A549 (cell line): ENCODE data around the gene CX3CL1. TPM values are rescaled to one million over a fixed set of nuclear protein-coding genes. Genes with fewer than 3 reads are reported as not detected.

Source experiments
- ATAC-seq, 2 experiments: fragments of 200-7000 bp in 1 of 2; fragments of >200 bp in 1 of 2; cut with Nextera tagmentation in 1 of 2; cut with Tn5 transposase in 1 of 2; 3 replicates each; pipeline versions ENCODE4 v1.8.0 to v1.9.1; 2018 to 2020; ENCODE audit warnings: mild to moderate bottlenecking in 1 of 2, moderate library complexity in 1 of 2
- CTCF ChIA-PET: fragments of 300-600 bp; sonication (Branson Sonifier 250); formaldehyde crosslinking; extraction: SDS; loops from one replicate; lab custom pipeline; 2021; ENCODE audit warnings: antibody characterized with exemption, inconsistent platforms; lab: Yijun Ruan, JAX
- POLR2A ChIA-PET: fragments of 350-600 bp; formaldehyde crosslinking; extraction: SDS; loops from one replicate; lab custom pipeline; 2021; ENCODE audit warnings: antibody characterized with exemption, inconsistent platforms; lab: Yijun Ruan, JAX
- DNase-seq, 2 experiments: peaks; one replicate each; pipeline versions ENCODE4 v3.0.0 to v3.0.0-alpha.2; 2011 to 2016; ENCODE audit warnings: low read depth in 1 of 2, low spot score in 1 of 2
- FAIRE-seq: peaks from 2 replicates; lab custom pipeline; 2011; peaks lifted over from hg19 to GRCh38; lab: Jason Lieb, UNC
- H3K27ac ChIP-seq, 2 experiments: fragments of >200 bp; sonication (Bioruptor Twin); formaldehyde crosslinking; 3 replicates each; pipeline ENCODE4 v1.5.1; 2016 to 2017
- H3K4me1 ChIP-seq: fragments of >200 bp; sonication (Bioruptor Twin); formaldehyde crosslinking; 3 replicates; pipeline ENCODE4 v1.6.1; 2016
- H3K4me2 ChIP-seq: fragments of >200 bp; sonication (Bioruptor Twin); formaldehyde crosslinking; 3 replicates; pipeline ENCODE4 v1.6.1; 2016
- H3K4me3 ChIP-seq: fragments of >200 bp; sonication (Bioruptor Twin); formaldehyde crosslinking; 3 replicates; pipeline ENCODE4 v1.5.1; 2016
- H3K9me3 ChIP-seq: fragments of >200 bp; sonication (Bioruptor Twin); formaldehyde crosslinking; 3 replicates; pipeline ENCODE4 v1.6.1; 2016
- ATOH8 ChIP-seq: fragments of 250-450 bp; sonication (Bioruptor Pico); IDR thresholded peaks from 2 replicates; pipeline ENCODE4 v1.5.0; 2020; ENCODE audit warnings: low read depth, mild to moderate bottlenecking, moderate library complexity
- CBX8 ChIP-seq: fragments of 200-600 bp; sonication (generic); IDR thresholded peaks from 2 replicates; pipeline ENCODE4 v1.6.1; 2016
- CEBPB ChIP-seq, 2 experiments: fragments of >200 bp in 1 of 2; sonication (Bioruptor Twin) in 1 of 2; formaldehyde crosslinking in 1 of 2; IDR thresholded peaks; 2 replicates each; pipeline ENCODE4 v1.6.1; 2012 to 2016
- E2F6 ChIP-seq: IDR thresholded peaks from 2 replicates; pipeline ENCODE4 v1.6.1; 2012; ENCODE audit warnings: low read depth, borderline replicate concordance
- EHMT2 ChIP-seq: fragments of 200-600 bp; sonication (generic); IDR thresholded peaks from 2 replicates; pipeline ENCODE4 v1.6.1; 2016; ENCODE audit warnings: antibody characterized with exemption, low read depth, mild to moderate bottlenecking, moderate library complexity
- ESRRA ChIP-seq: fragments of 150-350 bp; IDR thresholded peaks from 2 replicates; pipeline ENCODE4 v1.6.1; 2014; ENCODE audit warnings: mild to moderate bottlenecking, low read length, borderline replicate concordance
- FOSL2 ChIP-seq, 2 experiments: fragments of 450-650 bp in 1 of 2; fragments of >200 bp in 1 of 2; sonication (Bioruptor Twin) in 1 of 2; formaldehyde crosslinking; IDR thresholded peaks; 2 replicates each; pipeline versions ENCODE4 v1.5.0 to v1.6.1; 2016 to 2020; ENCODE audit warnings: mild to moderate bottlenecking in 1 of 2, moderate library complexity in 1 of 2
- FOXS1 ChIP-seq: fragments of 250-450 bp; sonication (Bioruptor Pico); IDR thresholded peaks from 2 replicates; pipeline ENCODE4 v1.5.0; 2020; ENCODE audit warnings: mild to moderate bottlenecking, moderate library complexity
- GATA3 ChIP-seq: IDR thresholded peaks from 2 replicates; pipeline ENCODE4 v1.6.1; 2012; ENCODE audit warnings: borderline replicate concordance
- HDAC2 ChIP-seq: fragments of 200-600 bp; sonication (generic); IDR thresholded peaks from 2 replicates; pipeline ENCODE4 v1.6.1; 2016
- HEYL ChIP-seq: fragments of 250-450 bp; sonication (Bioruptor Pico); IDR thresholded peaks from 2 replicates; pipeline ENCODE4 v1.8.0; 2021; ENCODE audit warnings: mild to moderate bottlenecking, moderate library complexity
- HOXA7 ChIP-seq: fragments of 250-450 bp; sonication (Bioruptor Pico); IDR thresholded peaks from 2 replicates; pipeline ENCODE4 v1.5.0; 2020; ENCODE audit warnings: mild to moderate bottlenecking, moderate library complexity
- HOXB13 ChIP-seq: fragments of 250-450 bp; sonication (Bioruptor Pico); IDR thresholded peaks from 2 replicates; pipeline ENCODE4 v1.5.0; 2020; ENCODE audit warnings: low read depth, mild to moderate bottlenecking, moderate library complexity
- JUN ChIP-seq, 2 experiments: fragments of >200 bp; sonication (Bioruptor Twin); formaldehyde crosslinking; IDR thresholded peaks; 2 replicates in 1 of 2; 3 replicates in 1 of 2; pipeline ENCODE4 v1.6.1; 2016 to 2017
- KDM1A ChIP-seq: fragments of 200-600 bp; sonication (generic); IDR thresholded peaks from 2 replicates; pipeline ENCODE4 v1.6.1; 2016; ENCODE audit warnings: low read depth, mild to moderate bottlenecking
- NFE2L2 ChIP-seq: fragments of 150-350 bp; conservative IDR thresholded peaks from 2 replicates; pipeline ENCODE4 v1.6.1; 2014; ENCODE audit warnings: low read length
- RFX5 ChIP-seq: fragments of 450-650 bp; IDR thresholded peaks from 2 replicates; pipeline ENCODE4 v1.7.1; 2014; ENCODE audit warnings: antibody characterized with exemption, mild to moderate bottlenecking, moderate library complexity
- RNF2 ChIP-seq: fragments of 200-600 bp; sonication (generic); IDR thresholded peaks from 2 replicates; pipeline ENCODE4 v1.6.1; 2016; ENCODE audit warnings: low read depth, mild to moderate bottlenecking, antibody characterized with exemption, moderate library complexity, borderline replicate concordance
- SMC3 ChIP-seq: fragments of >200 bp; sonication (Bioruptor Twin); formaldehyde crosslinking; IDR thresholded peaks from 3 replicates; pipeline ENCODE4 v1.6.1; 2018; ENCODE audit warnings: inconsistent platforms
- TFCP2L1 ChIP-seq: fragments of 250-450 bp; sonication (Bioruptor Pico); IDR thresholded peaks from 2 replicates; pipeline ENCODE4 v1.5.0; 2021; ENCODE audit warnings: mild to moderate bottlenecking
- TP53 ChIP-seq: fragments of 250-450 bp; sonication (Bioruptor Pico); IDR thresholded peaks from 2 replicates; pipeline ENCODE4 v1.5.0; 2021; ENCODE audit warnings: mild to moderate bottlenecking, moderate library complexity
- ZC3H11A ChIP-seq: fragments of 450-650 bp; IDR thresholded peaks from 2 replicates; pipeline ENCODE4 v1.6.1; 2014; ENCODE audit warnings: antibody characterized with exemption, mild to moderate bottlenecking
- ZFP36 ChIP-seq: fragments of 450-650 bp; IDR thresholded peaks from 2 replicates; pipeline ENCODE4 v1.6.1; 2014; ENCODE audit warnings: borderline replicate concordance; ENCODE audit not compliant: partially characterized antibody
- WGBS: methylation state at CpG from one replicate; pipeline ENCODE4 v1.1.6; 2017; ENCODE audit errors: missing lambda C conversion rate; 5-methylcytosine and 5-hydroxymethylcytosine counted together
- polyA plus RNA-seq, 4 experiments: library from polyadenylated mRNA; depleted of rRNA in 3 of 4; stranded (reverse); fragments of >200 nt; fragmentation: RNase III in 1 of 4; extraction: RNeasy Plus Mini Kit Qiagen cat#74134 plus additional on column Dnase treatment in 1 of 4; gene quantifications; 2 replicates in 3 of 4; 3 replicates in 1 of 4; pipeline ENCODE4 v1.2.3, GENCODE V29; 2011 to 2017
- TF ChIP-seq, protein P1 (sequence below): fragments of 150-350 bp; IDR thresholded peaks from 2 replicates; pipeline ENCODE4 v1.6.1; 2014; ENCODE audit warnings: low read depth, mild to moderate bottlenecking, low read length
- TF ChIP-seq, protein P2 (sequence below): fragments of 450-650 bp; IDR thresholded peaks from 2 replicates; pipeline ENCODE4 v1.6.1; 2014; ENCODE audit warnings: antibody characterized with exemption

Gene CX3CL1
- polyA plus RNA-seq, 2 of the 4 experiments (the other 2 are of a cell fraction): 0.08 to 0.10 TPM

GRCh38 chr16:57360321-57360935, 11.9 kb upstream of the CX3CL1 start:
- ATAC-seq (no peak), DNase-seq (no peak), FAIRE-seq (no peak)
- Histone ChIP-seq H3K4me2 (no peak overlapping the region), H3K4me1 (no peaks in the 10 kb centered on the region), H3K4me3 (no peak overlapping the region), H3K9me3 (no peaks in the 10 kb centered on the region), H3K27ac (no peak overlapping the region)
- TF ChIP-seq RNF2 (no peak), JUN (IDR thresholded peaks at IDR 0.05) (no peak), TFCP2L1 (no peak), CBX8 (no peak)
- POLR2A ChIA-PET: interaction anchor here (0.6 kb wide), 1 partner anchor 24 kb away, joined by 4 read pairs; no protein-coding TSS in a partner anchor
- CTCF ChIA-PET: interaction anchor here (1.2 to 1.7 kb wide), 2 partner anchors 10 to 58 kb away, joined by 4 to 8 read pairs; no protein-coding TSS in a partner anchor
- 95% methylated on average over 12 of the region's 16 CpGs for WGBS

DNA sequence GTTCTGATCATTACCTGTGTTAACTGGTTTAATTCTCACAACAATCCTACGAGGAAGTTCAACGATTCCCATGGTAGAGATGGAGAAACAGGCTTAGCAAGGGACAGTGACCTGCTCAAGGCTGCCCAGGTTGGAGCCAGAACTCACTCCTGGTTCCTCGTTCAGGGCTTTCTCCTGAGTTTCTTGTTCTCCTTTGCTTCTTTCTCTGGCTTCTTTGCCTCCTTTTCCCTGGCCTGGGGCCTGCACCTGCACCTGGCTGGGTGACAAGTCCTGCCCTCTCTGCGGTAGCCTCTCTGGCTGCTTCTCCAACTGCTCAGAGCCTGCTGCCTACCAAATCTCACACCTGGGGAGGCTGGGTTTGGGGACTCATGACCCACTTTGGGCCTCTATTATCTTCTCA, 10.9 kb upstream of the CX3CL1 start:
- TF ChIP-seq ZC3H11A (no peak), GATA3 (no peak), RFX5 (no peak), TFCP2L1 (no peak), ESRRA (no peak), CEBPB (IDR thresholded peaks at IDR 0.05) (no peak), TP53 (CRISPR knock-in tag) (no peak), NFE2L2 (no peak), HEYL (CRISPR knock-in tag) (no peak), E2F6 (no peak), HDAC2 (no peak), ATOH8 (CRISPR knock-in tag) (no peak), EHMT2 (no peak), HOXA7 (CRISPR knock-in tag) (no peak), FOSL2 (IDR thresholded peaks at IDR 0.05) (no peak), FOSL2 (CRISPR knock-in tag; IDR thresholded peaks at IDR 0.05) (no peak), KDM1A (no peak), CBX8 (no peak)
- TF ChIP-seq, protein P1, sequence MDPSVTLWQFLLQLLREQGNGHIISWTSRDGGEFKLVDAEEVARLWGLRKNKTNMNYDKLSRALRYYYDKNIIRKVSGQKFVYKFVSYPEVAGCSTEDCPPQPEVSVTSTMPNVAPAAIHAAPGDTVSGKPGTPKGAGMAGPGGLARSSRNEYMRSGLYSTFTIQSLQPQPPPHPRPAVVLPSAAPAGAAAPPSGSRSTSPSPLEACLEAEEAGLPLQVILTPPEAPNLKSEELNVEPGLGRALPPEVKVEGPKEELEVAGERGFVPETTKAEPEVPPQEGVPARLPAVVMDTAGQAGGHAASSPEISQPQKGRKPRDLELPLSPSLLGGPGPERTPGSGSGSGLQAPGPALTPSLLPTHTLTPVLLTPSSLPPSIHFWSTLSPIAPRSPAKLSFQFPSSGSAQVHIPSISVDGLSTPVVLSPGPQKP: no peak
- TF ChIP-seq, protein P2, sequence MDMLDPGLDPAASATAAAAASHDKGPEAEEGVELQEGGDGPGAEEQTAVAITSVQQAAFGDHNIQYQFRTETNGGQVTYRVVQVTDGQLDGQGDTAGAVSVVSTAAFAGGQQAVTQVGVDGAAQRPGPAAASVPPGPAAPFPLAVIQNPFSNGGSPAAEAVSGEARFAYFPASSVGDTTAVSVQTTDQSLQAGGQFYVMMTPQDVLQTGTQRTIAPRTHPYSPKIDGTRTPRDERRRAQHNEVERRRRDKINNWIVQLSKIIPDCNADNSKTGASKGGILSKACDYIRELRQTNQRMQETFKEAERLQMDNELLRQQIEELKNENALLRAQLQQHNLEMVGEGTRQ: no peak
- H3K27ac ChIP-seq: no peak overlapping the region
- POLR2A ChIA-PET: no interaction called here
- ATAC-seq (no peak), DNase-seq (no peak), FAIRE-seq (no peak)
- WGBS: 76% methylated on average over 4 of the region's 4 CpGs
- no peak overlapping the region for H3K4me2 ChIP-seq
- H3K4me1 ChIP-seq: no peaks in the 10 kb centered on the region
- H3K9me3 ChIP-seq: no peaks in the 10 kb centered on the region
- CTCF ChIA-PET: no interaction called here
- no peak overlapping the region for H3K4me3 ChIP-seq

DNA sequence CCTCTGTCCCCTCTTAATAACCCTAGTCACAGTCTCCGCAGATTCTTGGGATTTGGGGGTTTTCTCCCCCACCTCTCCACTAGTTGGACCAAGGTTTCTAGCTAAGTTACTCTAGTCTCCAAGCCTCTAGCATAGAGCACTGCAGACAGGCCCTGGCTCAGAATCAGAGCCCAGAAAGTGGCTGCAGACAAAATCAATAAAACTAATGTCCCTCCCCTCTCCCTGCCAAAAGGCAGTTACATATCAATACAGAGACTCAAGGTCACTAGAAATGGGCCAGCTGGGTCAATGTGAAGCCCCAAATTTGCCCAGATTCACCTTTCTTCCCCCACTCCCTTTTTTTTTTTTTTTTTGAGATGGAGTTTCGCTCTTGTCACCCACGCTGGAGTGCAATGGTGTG, 8.1 kb upstream of the CX3CL1 start:
- CTCF ChIA-PET: interaction anchor here (0.8 to 2.2 kb wide), 4 partner anchors 8 to 54 kb away, joined by 3 to 13 read pairs (median 4); partner anchors contain the start of gene CX3CL1

More for the DNA sequence above, 8.1 kb upstream of the CX3CL1 start:
- Histone ChIP-seq H3K4me2 (no peak overlapping the region), H3K4me3 (no peak overlapping the region), H3K4me1 (no peaks in the 10 kb centered on the region; the same call in 2 of the 3 replicates), H3K9me3 (no peaks in the 10 kb centered on the region), H3K27ac (no peak overlapping the region)
- 93% methylated on average over 3 of the region's 3 CpGs for WGBS
- POLR2A ChIA-PET: no interaction called here
- TF ChIP-seq JUN (IDR thresholded peaks at IDR 0.05) (no peak), ZC3H11A (no peak), ZFP36 (no peak), FOXS1 (no peak), GATA3 (no peak), CEBPB (IDR thresholded peaks at IDR 0.05) (no peak), SMC3 (no peak), HOXB13 (CRISPR knock-in tag) (no peak), FOSL2 (IDR thresholded peaks at IDR 0.05) (no peak), FOSL2 (CRISPR knock-in tag; IDR thresholded peaks at IDR 0.05) (no peak), RFX5 (no peak)
- TF ChIP-seq, protein P2: no peak
- no peak for FAIRE-seq
- ATAC-seq: no peak
- no peak for DNase-seq
